HG03196 (cell line): ENCODE measurements around the gene NCOA5.

Source experiments
- ATAC-seq: cut with Tn5 transposase; IDR thresholded peaks from one replicate; pipeline ENCODE4 v1.9.1; 2021; ENCODE audit not compliant: unreplicated experiment

Gene NCOA5

DNA sequence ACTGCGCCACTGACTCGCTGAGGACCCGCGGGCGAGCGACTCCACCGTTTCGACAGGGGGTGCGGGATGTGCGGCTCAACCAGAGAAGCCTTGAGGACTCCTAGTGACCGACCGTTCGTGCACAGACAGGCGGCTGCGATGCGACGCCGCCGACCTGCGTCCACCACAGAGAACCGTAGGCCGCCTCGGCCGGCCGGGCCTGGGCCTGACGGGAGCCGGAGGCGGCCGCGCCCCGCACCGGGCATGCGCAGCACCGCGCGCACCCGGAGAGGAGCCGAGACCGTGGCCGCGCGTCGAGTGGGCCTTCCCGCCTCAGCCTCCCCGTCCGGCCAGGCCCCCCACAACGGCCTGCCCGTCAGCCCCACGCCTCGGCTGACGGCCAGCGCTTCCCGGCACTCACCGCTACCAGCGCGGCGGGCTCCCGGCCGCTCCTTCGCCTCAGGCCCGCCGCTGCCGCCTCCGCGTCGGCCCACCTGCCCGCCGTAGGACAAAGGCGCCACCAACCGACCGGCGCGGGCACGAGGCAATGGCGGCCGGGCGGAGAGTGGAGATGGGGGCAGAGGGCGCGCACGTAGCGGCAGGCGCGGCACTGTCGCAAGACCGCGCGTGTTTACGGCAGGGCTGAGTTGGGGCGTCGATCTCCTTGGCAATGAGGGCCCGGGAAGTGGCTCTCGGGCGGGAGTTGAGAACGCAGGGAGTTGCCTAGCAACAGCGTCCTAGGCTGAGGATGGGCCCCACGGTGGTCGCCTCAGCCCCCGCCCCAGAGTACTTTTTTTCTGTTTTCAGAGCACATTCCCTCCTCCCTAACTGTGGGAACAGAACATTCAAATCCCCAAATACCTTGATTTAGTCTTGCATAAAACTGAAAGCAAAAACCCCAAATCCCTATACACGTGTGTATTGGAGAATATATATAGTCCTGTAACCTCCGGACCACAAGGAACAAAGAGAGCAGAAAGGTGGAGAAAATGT, at the start of gene NCOA5:
Gene NCOA5, minus strand, starts transcription at position 546 of the 972 bp plus-strand sequence. CDS start 10,538 bp downstream, outside the sequence.
- peak; percentile 83 for ATAC-seq

GRCh38 chr20:46139266-46139889, 49.6 kb upstream of the NCOA5 start:
- no peak for ATAC-seq

DNA sequence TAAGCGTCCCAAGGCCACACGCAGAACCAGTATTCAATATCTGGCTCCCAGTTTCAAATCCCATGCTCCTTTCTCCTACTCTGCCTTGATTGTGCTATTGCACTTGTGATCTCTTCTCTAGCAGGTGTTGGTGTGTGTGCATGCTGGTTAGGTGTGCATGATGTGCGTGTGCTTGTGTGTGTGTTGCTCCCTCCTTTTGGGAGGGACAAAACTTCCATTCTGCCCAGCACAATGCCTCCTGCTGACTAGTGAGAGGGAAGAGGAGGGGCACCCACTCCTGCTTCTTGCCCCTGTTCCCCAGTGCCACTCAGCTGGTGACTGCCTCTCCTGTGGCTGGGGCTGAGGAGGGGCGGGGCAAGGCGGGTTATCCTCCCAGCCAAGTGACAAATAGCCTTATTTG, 48.1 kb upstream of the NCOA5 start:
- ATAC-seq, result no peak

GRCh38 chr20:46135856-46136633, 46.3 kb upstream of the NCOA5 start:
- no peak for ATAC-seq

DNA sequence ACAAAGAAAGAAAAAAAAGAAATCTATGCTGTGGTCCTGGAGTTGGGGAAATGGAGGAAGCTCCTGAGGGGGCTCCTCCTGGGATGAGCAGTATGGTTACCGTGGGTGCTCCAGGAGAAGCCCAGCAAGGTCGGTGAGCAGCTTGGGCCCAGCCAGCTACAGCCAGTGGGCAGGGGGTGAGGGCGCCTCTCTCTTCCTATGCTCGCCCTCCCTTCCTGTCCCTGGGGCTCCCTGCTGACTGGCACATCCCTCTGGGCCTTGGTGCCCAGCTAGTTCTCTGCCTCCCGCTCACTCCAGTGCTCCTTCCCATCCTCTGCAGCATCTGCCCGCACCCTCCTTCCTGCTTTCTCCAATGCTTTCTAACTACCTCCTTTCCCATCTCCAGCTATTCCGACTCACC, 45.0 kb upstream of the NCOA5 start:
- ATAC-seq, result no peak

DNA sequence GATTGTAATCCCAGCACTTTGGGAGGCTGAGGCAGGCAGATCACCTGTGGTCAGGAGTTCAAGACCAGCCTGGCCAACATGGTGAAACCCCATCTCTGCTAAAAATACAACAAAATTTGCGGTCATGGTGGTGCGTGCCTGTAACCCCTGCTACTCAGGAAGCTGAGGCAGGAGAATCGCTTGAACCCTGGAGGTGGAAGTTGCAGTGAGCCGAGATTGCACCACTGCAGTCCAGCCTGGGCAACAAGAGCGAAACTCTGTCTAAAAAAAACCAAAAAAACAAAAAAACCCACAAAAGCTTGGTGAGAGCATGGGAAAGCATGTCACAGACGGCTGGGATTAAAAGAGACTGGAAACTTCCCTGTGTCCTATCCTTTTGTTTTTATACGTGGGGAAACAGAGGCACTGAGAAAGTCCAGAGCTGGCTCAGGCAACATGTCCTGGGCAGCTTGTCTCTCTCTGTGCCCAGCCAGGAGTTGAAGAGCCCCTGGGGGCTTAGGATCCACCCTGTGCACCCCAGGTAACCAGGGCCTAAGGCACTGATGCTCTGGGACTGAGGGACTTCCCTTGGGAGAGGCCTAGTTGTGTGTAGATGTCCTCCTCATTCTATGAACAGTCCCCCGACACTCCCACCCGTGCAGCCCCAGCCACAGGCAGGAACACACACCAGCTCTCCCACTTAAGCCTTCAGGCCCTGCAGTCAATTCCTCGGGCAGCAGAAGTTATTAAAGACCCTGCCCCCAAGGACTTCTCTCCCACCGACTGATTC, 44.3 kb upstream of the NCOA5 start:
- no peak for ATAC-seq

- peak; percentile 45 for ATAC-seq
Observed at GRCh38 chr20:46132705-46133120, 43.0 kb upstream of the NCOA5 start.

DNA sequence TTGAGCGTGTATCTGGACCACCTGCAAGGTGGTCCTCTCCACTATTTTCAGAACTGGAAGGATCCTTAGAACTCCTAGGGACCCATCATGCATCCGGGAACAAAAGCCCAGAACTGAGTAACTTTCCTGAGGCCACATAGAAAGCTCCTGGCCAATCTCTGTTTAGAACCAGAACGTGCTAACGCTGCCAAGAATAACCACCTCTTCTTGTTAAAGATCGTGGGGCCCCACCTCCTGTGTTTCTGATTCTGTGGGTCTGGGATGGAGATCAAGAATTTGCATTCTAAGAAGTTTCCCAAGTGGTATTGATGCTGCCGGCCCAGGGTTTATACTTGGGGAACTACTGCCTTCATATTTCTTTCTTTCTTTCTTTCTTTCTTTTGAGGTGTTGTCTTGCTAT, 41.6 kb upstream of the NCOA5 start:
- no peak for ATAC-seq

GRCh38 chr20:46130534-46130933, 40.8 kb upstream of the NCOA5 start:
- no peak for ATAC-seq

GRCh38 chr20:46129955-46130481, 40.3 kb upstream of the NCOA5 start:
- no peak for ATAC-seq

DNA sequence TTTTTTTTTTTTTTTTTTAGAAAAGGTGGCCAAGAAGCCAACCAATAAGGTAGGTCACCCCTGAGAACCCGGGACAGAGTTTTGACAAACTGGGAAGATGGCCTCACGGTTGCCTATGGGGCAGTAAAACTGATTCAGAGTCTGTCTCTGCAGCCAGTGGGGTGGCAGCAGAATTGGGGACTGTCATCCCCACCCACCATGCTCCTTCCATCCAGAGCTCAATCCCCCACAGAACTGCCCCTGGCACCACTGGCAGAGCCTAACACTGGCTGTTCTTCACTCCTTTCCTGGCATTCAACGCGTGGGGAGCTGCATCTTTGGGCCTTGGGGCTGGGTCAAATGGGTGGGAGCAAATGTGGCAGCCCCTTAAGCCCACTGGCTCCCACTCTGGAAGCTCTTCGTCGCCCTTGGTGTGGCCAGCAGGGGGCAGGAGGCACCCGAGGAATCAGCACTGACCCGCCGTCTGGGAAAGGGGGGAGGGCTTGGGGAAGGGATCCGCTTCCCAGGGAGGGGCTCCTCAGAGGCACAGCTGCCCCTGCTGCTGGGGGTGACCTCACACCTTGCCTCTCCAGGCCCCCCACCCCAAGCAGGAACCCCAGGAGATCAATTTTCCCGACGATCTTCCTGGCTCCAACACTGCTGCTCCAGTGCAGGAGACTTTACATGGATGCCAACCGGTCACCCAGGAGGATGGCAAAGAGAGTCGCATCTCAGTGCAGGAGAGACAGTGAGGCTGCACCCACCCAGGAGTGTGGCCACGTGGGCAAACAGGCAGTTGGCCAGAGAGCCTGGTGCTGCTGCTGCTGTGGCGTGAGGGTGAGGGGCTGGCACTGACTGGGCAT, 38.8 kb upstream of the NCOA5 start:
- ATAC-seq, result no peak

- ATAC-seq, result no peak
Observed at GRCh38 chr20:46127396-46128010, 37.7 kb upstream of the NCOA5 start.

- no peak for ATAC-seq
Observed at GRCh38 chr20:46126440-46127056, 36.8 kb upstream of the NCOA5 start.

GRCh38 chr20:46123482-46124245, 33.9 kb upstream of the NCOA5 start:
- no peak for ATAC-seq

- ATAC-seq, result no peak
Observed at GRCh38 chr20:46122516-46123481, 33.0 kb upstream of the NCOA5 start.

DNA sequence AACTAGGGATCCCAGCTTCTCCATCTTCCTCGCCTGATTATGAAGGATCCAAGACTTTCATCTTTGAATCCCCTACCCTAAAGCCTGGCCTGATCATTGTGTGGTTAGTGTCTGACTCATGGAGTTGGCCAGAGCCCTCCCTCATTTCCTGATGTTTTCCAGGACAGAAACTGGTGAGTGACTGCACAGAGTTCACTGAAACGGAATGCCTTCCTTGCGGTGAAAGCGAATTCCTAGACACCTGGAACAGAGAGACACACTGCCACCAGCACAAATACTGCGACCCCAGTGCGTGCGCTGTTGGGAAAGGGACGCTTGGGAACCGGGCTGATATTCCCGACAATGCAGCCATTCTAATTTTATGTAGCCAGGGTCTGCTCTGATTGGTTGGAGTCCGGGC, 32.3 kb upstream of the NCOA5 start:
- ATAC-seq, result no peak
